ENCODE measurements around the gene NFAM1.

The NFAM1 gene

DNA sequence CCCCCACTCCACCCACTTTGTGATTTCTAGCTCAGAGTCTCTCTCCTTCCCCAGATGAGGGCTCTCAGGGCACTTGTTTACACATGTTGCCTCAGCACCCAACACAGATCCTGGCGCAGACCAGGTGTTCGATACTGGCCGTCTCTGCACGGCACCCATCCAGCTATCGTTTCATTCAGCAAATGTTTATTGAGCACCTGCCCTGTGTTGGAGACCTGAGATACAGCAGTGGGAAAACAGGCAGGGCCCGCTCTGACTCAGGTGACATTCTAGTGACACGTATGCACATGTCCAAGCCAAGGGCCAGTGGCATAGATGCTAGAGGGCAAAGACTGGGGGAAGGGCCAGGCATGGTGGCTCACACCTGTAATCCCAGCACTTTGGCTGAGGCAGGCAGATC is 71.9 kb downstream of the NFAM1 start:
- DNase-seq (ENCODE audit: low read depth, low spot score), result no peak

DNA sequence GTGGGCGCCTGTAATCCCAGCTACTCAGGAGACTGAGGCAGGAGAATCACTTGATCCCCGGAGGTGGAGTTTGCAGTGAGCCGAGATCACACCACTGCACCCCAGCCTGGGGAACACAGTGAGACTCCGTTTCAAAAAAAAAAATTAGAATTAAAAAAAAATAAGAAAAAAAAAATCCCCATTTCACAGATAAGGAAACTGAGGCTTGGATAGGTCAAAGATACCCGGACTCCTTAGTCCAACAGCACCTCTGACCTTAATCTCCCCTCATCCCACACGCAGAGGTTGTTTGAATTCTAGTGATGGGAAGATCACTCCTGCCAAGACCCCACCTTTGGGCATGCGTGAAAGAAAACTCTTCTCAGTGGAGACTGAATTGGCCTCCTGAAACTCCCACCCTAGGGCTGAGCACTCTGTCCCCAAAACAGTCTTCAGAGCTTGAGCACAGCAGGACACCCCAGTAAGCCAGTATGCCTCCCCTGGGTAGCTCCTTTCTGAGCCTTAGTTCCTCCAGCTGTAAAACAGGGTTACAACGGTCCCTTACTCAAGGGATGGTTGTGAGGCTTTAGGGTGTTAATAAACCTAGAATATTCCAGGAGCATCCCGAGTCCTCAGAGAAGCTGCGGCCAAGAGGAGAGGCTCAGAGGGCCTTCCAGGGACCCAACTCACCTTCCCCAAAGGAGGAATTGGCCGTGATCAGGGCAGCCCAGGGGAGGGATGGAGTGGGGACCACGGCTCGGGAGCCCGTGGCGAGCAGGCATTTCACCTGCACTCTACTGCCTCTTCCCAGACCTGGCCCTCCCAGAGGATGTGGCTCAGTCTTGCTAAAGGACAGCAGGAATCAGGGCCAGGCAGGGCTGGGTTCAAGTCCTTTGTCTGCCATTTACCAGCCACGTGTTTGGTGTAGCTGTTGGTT is 73.3 kb downstream of the NFAM1 start:
- DNase-seq (ENCODE audit: low read depth, low spot score), result no peak

DNA sequence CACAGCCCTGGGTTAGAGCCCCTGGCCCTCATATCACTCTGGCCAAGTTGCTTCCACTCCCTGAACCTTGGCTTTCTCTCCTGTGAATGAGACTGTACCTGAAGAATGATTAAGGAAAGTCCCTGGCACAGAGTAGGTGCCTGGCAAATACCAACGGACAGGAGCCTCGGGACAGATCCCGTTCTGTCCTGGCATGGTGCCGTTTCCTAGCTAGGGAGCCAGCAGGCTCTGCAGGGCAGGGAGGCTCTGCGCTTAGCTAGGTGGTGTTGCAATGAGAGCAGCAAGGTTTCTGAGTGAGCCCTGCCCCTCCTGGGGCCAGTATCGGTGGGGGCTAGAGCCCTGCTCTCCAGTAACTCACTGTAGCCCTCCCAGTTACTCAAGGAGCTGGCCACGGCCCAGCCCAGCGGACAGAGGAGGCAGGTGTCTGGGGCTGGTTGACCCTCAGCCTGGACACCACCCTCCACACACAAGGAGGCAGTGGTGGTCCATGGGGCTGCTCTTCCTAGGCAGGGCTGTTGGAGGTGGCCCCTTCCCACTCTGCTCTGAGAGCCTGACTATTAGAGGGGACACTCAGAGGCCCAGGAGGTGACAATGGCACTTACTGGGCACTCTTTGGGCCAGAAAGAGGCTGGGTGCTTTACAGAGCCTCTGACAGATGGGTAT is 74.4 kb downstream of the NFAM1 start:
- DNase-seq (ENCODE audit: low read depth, low spot score), result no peak

DNA sequence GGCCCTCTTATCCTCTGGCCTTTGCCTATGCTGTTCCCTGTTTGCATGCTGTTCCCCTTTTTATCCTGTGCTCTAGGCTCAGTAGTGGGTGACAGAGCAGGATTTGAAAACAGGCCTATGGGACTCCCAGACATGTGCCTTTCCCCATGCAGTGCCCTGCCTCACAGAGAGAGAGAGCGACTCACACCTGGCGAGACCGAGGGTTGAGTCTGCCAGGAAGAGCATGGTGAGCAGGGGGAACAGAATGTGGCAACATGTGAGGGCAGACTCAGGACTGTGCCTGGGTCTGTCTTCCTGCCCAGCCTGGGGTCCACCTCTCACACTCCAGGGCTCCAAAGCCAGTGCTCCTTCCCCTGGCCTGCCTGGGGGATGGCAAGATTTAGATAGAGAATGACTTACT is 75.0 kb downstream of the NFAM1 start:
- DNase-seq (ENCODE audit: low read depth, low spot score), result no peak

DNA sequence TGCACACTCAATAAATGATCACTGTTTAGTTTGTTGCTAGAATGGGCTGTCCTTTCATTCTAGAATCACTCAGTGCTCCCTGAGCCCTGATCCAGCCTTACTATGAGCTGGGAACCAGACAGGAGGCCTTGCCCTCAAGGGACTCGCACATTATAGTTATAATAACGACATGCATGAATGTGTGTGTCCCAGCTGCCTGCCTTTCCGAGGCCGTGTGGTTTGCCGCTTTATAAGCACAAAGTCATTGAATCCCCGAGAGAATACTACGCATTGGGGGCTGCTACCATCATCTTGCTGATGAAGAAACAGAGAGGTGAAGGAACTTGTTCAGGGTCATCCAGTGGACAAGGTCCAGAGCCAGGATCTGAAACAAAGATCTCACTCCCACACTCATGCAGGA is 75.7 kb downstream of the NFAM1 start:
- DNase-seq (ENCODE audit: low read depth, low spot score), result no peak

DNA sequence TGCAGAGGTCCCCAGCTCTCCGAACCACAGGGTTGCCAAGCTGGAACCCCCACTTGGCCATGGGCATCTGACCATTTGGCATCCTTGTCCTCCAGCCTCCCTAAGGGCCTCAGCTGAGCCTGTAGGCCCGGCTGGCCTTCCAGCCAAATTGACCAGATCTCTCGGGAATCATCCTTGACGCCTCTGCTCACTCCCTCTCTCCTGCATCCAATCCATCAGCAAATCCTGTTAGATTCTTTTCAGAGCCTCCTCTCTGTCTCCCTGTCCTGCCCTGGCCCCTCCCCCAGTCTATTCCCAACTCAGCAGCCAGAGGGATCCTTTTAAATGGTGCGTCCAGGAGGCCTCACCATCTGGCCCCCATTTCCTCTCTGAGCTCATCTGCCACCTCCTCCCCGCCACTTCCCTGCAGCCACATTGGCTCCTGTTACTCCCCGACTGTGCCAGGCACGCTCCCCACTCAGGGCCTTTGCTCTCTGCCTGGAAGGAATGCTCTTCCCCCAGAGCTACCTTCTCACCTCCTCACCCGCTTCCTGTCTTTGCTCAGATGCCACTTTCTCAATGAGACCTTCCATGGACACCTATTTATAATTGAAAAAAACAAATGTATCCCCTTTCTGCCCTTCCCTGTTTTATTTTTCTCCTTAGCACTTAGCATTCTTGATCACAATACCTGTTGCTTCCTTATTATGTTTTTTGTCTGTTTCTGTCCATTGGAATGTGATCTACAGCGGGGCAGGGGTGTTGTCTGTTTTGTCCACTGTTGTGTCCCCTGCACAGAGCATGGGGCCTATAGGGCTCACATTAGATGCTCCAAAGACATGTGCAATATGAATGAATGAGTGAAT is 78.1 kb downstream of the NFAM1 start:
- DNase-seq (ENCODE audit: low read depth, low spot score), result no peak

DNA sequence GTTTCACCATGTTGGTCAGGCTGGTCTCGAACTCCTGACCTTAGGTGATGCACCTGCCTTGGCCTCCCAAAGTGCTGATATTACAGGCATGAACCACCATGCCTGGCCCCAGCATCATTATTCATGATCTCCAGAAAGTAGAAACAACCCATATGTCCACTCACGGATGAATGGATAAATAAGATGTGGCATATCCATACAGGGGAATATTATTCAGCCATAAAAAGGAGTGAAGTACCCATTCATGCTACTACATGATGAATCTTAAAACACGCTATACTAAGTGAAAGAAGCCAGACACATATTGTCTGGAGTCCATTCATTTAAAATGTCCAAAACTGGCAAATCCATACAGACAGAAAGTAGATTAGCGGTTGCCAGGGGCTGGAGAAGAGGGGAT is 81.8 kb downstream of the NFAM1 start:
- no peak for DNase-seq (ENCODE audit: low read depth, low spot score)

DNA sequence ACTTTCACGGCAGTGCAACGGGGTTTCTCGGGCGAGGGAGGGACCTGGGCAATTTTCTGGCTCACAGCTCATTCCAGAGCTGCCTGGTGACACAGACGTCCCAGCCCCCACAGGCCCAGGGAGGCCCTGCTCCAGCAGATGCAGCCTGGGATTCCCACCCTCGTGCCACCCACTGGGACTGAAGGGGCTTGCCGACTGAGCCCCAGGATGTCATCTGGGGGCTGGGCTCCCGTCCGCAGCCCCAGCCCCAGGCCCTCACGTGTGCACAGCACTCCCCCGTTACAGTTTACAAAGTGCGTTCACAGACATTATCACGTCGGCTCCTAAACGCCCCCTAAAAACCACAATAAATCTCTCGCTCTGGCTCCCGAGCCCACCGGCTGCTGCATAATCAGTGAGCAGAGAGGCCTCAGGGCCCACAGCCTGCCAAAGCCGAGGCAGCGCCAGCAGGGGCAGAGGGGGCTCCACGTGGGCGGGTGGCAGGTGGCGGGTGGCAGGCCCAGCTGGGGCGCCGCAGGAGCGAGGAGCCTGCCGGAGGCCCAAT is 84.8 kb downstream of the NFAM1 start:
- no peak for DNase-seq (ENCODE audit: low read depth, low spot score)

DNA sequence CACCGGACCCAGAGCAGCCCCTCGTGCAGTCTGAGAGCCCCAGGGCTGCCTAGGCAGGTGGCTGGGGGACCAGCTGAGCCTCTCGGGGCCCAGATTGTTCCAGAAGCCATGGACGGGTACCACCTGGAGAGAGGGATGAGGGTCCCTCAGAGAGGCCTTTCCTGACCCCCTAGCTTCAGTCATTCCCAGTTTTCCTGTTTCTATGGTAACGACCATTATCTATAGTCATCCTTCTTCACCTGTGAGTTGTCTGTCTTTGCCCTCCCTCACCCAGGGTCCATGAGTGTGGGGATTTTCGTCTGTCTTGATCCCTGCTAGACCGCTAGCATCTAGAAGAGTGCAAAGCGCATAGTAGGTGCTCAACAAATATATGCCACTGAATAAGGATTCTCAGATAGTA is 85.5 kb downstream of the NFAM1 start:
- DNase-seq (ENCODE audit: low read depth, low spot score), result no peak

DNA sequence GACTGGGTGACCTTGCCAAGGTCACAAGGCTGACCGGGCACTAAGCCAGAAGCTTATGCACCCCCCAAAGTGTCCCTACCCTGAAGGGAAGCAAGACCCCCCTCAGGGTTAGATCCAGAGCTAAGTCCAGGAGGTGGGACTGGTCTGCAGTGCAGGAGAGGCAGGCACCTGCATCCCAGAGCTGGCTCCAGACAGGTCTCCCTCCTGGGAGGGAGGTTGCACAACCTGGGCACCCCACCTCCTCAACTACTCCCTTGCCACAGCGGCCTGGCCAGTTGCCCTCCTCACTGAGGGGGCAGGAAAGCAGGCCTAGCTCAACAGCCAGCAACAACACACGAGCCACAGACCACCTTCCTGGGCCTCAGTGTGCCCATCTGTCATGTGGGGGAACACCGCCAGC is 86.7 kb downstream of the NFAM1 start:
- DNase-seq (ENCODE audit: low read depth, low spot score), result no peak

DNA sequence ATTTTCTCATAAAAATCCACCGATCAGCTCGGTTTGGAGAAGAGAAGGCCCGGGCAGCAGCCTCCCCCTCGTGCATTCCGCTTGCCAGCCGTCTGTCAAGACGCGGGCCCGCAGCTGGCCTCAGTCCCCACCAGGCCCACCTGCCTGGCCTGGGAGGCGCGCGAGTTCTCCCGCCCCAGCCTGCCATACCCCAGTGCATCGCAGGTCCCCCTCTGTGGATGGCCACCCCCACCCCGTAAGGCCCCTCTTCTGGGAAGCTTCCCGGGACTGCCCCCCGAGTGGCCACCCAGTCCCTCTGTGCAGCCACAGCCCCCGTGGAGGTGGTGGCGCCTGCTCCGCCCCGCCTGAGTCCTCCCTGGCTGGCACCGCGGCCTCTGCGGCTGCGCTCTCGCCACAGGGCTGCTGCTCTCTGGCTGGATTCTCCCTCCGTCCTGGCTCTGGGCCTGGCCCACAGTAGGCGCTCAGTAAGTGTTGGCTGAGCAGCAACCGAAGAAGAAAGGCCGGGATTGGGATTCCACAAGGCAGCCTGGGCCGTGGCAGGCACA is 87.8 kb downstream of the NFAM1 start:
- DNase-seq (ENCODE audit: low read depth, low spot score), result no peak

DNA sequence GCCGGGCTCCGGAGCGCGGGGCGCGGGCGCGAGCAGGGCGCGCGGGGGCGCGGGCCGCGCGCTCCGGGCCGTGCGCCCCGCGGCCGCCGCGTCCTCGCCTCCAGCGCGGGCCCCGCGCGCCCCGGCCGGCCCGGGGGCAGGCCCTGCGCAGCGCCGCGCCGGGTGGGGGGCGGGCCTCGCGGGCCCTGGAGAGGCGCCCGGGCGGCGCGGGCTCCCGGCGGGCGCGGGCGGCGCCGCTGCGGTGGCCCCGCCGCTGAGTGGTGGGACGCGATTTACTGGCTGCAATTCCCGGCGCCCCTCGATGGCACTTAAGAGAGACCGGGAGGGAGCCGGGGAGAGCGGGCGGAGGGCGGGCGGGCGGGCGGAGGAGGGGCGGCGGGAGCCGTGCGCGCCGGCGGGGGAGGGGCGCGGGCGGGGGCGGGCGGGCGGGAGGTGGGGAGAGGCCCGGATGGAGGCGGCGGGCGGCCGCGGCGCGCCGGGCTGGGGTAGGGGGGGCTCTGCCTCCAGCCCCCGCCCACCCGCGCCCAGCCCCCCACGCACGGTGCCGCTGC is 88.6 kb downstream of the NFAM1 start:
- DNase-seq (ENCODE audit: low read depth, low spot score), result no peak

DNA sequence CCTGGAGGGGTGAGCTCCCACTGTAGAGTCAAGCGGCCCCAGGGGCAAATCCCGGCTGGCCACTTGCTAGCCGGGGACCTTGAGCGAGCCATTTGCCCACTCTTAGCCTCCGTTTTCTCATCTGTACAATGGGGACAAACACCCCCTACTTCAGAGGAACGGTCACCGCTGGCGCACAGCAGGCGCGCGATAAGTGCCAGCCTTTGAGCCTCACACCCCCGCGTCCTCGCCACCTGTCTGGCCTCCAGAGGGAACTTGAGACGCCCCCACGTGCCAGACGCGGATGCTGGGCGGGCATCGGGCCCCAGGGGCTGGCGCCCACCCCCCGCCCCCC is 89.1 kb downstream of the NFAM1 start:
- no peak for DNase-seq (ENCODE audit: low read depth, low spot score)

DNA sequence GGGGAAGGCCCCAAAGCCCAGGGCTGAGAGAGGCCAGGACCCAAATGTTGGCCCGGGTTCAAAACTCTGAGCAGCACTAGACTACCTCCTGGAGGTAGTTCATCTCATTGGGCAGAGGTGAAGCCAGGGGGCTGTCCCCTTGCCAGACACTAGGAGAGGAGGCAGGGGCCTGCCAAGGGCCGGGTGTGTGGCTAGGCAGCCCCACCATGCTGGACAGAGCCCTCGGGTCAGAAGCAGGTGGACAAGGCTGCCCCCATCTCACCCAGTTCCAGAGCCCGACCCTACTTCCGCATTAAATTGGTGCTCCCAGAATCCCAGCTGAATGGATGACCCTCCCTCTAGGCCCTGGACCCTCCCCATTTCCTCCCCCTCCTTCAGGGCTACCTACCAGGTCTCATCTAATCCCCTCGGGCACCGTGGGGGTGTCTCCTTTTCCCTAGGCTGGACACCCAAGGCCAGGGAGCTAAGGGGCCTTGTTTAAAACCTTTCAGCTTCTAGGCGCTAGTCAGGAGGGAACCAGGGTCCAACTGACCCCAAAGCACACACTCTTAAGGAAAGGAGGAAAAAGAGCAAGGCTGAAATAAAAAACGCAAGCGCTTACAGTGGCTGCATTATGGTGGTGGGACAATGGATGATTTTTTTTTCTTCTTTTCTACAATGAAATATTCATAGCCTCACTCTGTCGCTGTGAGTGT is 89.6 kb downstream of the NFAM1 start:
- DNase-seq (ENCODE audit: low read depth, low spot score), result no peak

DNA sequence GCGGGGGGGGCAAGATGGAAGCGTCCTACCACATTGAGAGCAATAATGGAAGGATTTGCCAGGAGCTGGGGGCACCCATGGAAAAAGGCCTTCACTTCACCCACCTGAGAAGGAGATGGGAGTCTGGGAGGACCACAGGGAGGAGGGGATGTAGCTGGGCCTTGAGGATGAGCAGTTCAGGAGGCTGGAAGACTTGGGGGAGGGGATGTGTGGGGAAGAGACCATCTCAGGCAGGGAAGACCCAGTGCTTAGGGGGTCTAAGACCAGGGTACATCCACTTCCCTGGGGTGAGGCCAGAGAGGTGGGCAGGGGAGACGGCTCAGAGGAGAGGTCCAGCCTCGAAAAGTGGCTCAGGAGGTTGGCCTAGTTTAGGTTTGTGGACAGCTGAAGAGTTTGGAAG is 90.4 kb downstream of the NFAM1 start:
- no peak for DNase-seq (ENCODE audit: low read depth, low spot score)

DNA sequence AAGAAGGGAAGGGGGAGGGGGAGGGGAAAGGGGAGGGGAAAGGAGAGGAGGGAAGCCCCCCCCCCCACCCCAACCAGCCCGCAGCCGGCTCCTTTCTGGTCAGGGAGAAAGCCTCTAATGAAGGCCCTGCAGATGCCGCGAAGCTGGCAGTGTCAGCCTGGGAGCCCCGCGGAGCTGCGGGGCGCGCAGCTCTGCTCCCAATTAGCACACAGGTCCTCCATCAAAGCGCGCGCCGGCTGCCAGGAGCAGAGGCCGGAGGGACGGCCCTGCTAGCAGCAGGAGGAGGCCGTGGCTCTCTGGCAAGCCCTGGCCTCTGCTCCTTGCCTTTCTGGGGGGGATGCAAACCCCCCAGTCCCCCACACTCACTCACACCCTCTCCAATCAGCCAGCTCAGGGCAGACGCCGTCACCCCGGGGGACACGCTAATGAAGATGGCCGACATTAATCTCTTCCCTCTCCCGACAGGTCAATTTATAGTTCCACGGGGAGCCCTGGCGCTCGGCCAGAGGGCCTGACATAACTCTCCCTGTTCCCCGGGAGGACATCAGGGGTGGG is 91.3 kb downstream of the NFAM1 start:
- no peak for DNase-seq (ENCODE audit: low read depth, low spot score)

DNA sequence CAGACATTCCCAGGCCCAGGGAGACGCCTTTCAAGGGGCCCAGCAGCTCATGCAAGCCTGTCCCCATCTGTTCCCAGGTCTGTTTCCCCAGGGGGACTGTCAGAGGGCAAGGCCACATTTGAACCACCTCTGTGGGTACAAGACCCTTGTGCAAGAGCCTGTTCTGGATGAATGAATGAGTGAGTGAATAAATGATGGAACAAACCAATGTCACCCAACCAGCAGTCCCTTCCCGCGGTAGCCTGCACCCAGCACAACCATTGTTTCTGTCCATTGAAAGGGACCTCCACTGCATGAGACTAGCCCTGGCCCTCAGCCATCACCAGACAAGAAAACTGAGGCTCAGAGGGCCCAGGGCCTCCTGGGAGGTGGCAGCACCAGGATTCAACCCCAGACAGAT is 92.1 kb downstream of the NFAM1 start:
- no peak for DNase-seq (ENCODE audit: low read depth, low spot score)

DNA sequence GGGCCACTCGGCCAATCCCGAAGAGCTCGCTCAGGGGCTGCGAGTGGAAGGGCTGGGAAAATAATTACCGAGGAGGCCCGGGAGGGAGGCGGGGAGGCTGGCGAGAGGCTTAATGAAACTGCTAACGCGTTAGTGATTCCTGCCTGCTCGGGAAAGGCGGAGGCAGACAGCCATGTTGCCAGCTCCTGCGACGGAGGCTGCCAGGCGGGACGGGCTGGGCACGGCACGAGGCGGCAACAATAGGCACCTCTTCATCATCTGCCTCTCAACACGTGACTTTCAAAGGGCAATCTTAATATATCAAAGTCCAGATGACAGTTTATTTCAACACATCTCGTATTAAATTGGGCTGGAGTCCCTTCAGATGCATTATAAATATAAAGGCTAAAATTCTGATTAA is 93.7 kb downstream of the NFAM1 start:
- DNase-seq (ENCODE audit: low read depth, low spot score), result no peak

DNA sequence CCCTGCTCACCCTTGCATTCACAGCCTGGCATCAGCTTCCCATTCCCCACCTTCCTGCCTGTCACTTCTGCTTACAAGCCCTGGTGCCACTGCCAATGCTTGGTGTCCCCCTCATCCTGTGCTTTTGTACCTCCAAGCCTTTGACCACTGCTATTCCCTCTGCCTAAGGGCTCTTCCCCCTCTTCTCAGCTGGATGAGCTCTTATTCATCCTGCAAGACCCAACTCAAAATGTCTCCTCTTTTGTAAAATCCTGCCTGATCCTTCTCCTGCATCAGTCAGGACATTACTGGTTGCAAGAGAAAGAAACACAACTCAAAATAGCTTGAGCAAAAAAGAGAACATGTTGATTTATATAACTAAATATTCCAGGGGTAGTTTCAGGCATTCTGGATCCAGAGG is 94.8 kb downstream of the NFAM1 start:
- no peak for DNase-seq (ENCODE audit: low read depth, low spot score)

DNA sequence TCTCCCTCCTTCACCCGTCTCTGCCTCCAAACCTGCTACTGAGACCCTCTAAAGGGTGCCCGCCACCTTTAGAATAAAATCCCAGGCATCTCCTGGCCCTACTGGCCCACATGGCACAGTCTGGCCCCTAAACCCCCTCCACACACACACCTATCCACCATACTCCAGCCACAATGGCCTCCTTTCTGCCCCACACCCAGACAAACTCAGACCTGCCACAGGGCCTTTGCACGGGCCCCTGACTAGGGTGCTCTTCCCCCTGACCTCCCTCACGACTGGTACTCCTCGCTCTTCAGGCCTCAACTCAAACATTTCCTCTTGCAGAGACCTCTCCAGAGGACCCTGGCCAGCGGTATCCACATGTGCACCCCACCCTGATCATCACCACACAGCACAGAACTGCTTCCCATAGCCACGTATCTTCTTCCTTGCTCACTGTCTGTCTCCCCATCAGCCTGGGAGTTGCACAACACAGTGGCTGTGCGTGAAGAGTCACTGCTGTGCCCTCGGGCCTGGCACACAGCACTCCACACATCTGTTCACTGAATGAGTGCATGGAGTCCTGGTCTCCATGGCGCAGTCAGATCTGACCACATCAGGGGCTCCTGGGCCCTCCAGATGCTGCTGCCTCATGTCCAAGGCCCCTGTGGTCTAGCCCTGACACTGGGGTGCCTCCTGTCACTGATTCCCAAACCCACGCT is 95.5 kb downstream of the NFAM1 start:
- DNase-seq (ENCODE audit: low read depth, low spot score), result no peak
